H9 (cell line): ENCODE results near the gene P3H2. TPM values are rescaled to one million over a fixed set of nuclear protein-coding genes. Genes with fewer than 3 reads are reported as not detected.
A peak's percentile ranks its signal among the peaks of the same experiment; 100 is the strongest.

Source experiments
- DNase-seq: peaks from one replicate; pipeline ENCODE4 v3.0.0-alpha.2; 2017
- H2AFZ ChIP-seq: one replicate; pipeline ENCODE4 v1.6.1; 2013; ENCODE audit warnings: mild to moderate bottlenecking, low read length, control low read depth, moderate library complexity
- H2AK5ac ChIP-seq: 2 replicates; pipeline ENCODE4 v1.6.1; 2013; ENCODE audit warnings: low read length, control low read depth, mixed read lengths; ENCODE audit not compliant: insufficient read length
- H2BK120ac ChIP-seq: one replicate; pipeline ENCODE4 v1.6.1; 2013; ENCODE audit warnings: low read depth, mild to moderate bottlenecking, low read length, control low read depth, inconsistent platforms; ENCODE audit not compliant: poor library complexity, severe bottlenecking
- H2BK12ac ChIP-seq: 2 replicates; pipeline ENCODE4 v1.6.1; 2013; ENCODE audit warnings: low read length, control low read depth, mixed read lengths, low read depth; ENCODE audit not compliant: insufficient read length
- H2BK15ac ChIP-seq: 2 replicates; pipeline ENCODE4 v1.6.1; 2013; ENCODE audit warnings: low read depth, low read length, control low read depth
- H2BK20ac ChIP-seq: one replicate; pipeline ENCODE4 v1.6.1; 2013; ENCODE audit warnings: low read depth, mild to moderate bottlenecking, low read length, control low read depth, inconsistent platforms; ENCODE audit not compliant: poor library complexity, severe bottlenecking
- H2BK5ac ChIP-seq: 2 replicates; pipeline ENCODE4 v1.6.1; 2013; ENCODE audit warnings: low read length, control low read depth, mixed read lengths; ENCODE audit not compliant: insufficient read length
- H3K14ac ChIP-seq: 2 replicates; pipeline ENCODE4 v1.6.1; 2013; ENCODE audit warnings: low read length, control low read depth; ENCODE audit not compliant: insufficient read depth
- H3K18ac ChIP-seq: 2 replicates; pipeline ENCODE4 v1.6.1; 2013; ENCODE audit warnings: low read depth, mild to moderate bottlenecking, mixed read lengths, low read length, control low read depth; ENCODE audit not compliant: insufficient read length
- H3K23ac ChIP-seq: 2 replicates; pipeline ENCODE4 v1.6.1; 2013; ENCODE audit warnings: low read length, control low read depth, mixed read lengths, low read depth; ENCODE audit not compliant: insufficient read length
- H3K23me2 ChIP-seq: 2 replicates; pipeline ENCODE4 v1.6.1; 2013; ENCODE audit warnings: low read depth, mild to moderate bottlenecking, mixed read lengths, low read length, control low read depth; ENCODE audit not compliant: insufficient read length, poor library complexity, severe bottlenecking
- H3K27ac ChIP-seq: 2 replicates; pipeline ENCODE4 v1.5.1; 2013; ENCODE audit warnings: low read length, control low read depth, mixed read lengths, low read depth; ENCODE audit not compliant: insufficient read length
- H3K27me3 ChIP-seq: 2 replicates; pipeline ENCODE4 v1.6.1; 2013; ENCODE audit warnings: low read length, control low read depth, inconsistent platforms; ENCODE audit not compliant: insufficient read depth
- H3K4ac ChIP-seq: 2 replicates; pipeline ENCODE4 v1.6.1; 2013; ENCODE audit warnings: low read depth, mild to moderate bottlenecking, control low read depth, inconsistent platforms, low read length, moderate library complexity
- H3K4me1 ChIP-seq: 2 replicates; pipeline ENCODE4 v1.6.1; 2013; ENCODE audit warnings: low read length, control low read depth, inconsistent platforms; ENCODE audit not compliant: insufficient read depth
- H3K4me2 ChIP-seq: 2 replicates; pipeline ENCODE4 v1.6.1; 2013; ENCODE audit warnings: low read length, control low read depth, mixed read lengths; ENCODE audit not compliant: insufficient read length, insufficient read depth
- H3K56ac ChIP-seq: 2 replicates; pipeline ENCODE4 v1.6.1; 2013; ENCODE audit warnings: low read depth, mild to moderate bottlenecking, mixed read lengths, low read length, control low read depth; ENCODE audit not compliant: insufficient read length
- H3K79me1 ChIP-seq: 2 replicates; pipeline ENCODE4 v1.6.1; 2013; ENCODE audit warnings: low read depth, mild to moderate bottlenecking, moderate library complexity, low read length, control low read depth, inconsistent platforms; ENCODE audit not compliant: insufficient read depth, poor library complexity, severe bottlenecking
- H3K79me2 ChIP-seq: 2 replicates; pipeline ENCODE4 v1.6.1; 2013; ENCODE audit warnings: low read length, control low read depth, inconsistent platforms; ENCODE audit not compliant: insufficient read depth
- H3K9ac ChIP-seq: 2 replicates; pipeline ENCODE4 v1.6.1; 2013; ENCODE audit warnings: low read length, control low read depth, mixed read lengths; ENCODE audit not compliant: insufficient read length; ENCODE audit errors: extremely low read depth
- H3K9me3 ChIP-seq: one replicate; pipeline ENCODE4 v1.6.1; 2013; ENCODE audit warnings: low read depth, low read length, inconsistent platforms; ENCODE audit not compliant: control insufficient read depth
- H3T11ph ChIP-seq: one replicate; pipeline ENCODE4 v1.6.1; 2013; ENCODE audit warnings: mild to moderate bottlenecking, low read length, control low read depth, inconsistent platforms
- H4K20me1 ChIP-seq: one replicate; pipeline ENCODE4 v1.6.1; 2013; ENCODE audit not compliant: control insufficient read depth, insufficient read length, insufficient read depth
- H4K5ac ChIP-seq: 2 replicates; pipeline ENCODE4 v1.6.1; 2013; ENCODE audit warnings: low read depth, mild to moderate bottlenecking, mixed read lengths, low read length, control low read depth; ENCODE audit not compliant: insufficient read length
- H4K8ac ChIP-seq: replicated peaks from 2 replicates; pipeline ENCODE4 v1.6.1; 2013; ENCODE audit warnings: low read length, control low read depth, mixed read lengths, low read depth; ENCODE audit not compliant: insufficient read length
- H4K91ac ChIP-seq: 2 replicates; pipeline ENCODE4 v1.6.1; 2013; ENCODE audit warnings: low read depth, mild to moderate bottlenecking, moderate library complexity, mixed read lengths, low read length, control low read depth; ENCODE audit not compliant: insufficient read length
- H3K27ac Mint-ChIP-seq, 3 experiments: 2 replicates in 2 of 3; 3 replicates in 1 of 3; pipeline ENCODE4 v1.8.0; 2020 to 2021; ENCODE audit warnings: mixed read lengths in 3 of 3, mild to moderate bottlenecking in 1 of 3, moderate library complexity in 1 of 3
- H3K27me3 Mint-ChIP-seq: 2 replicates; pipeline ENCODE4 v1.8.0; 2021; ENCODE audit warnings: low read depth, mild to moderate bottlenecking, moderate library complexity, mixed read lengths
- H3K36me3 Mint-ChIP-seq, 3 experiments: 2 replicates in 2 of 3; 3 replicates in 1 of 3; pipeline ENCODE4 v1.8.0; 2020 to 2021; ENCODE audit warnings: low read depth in 3 of 3, mixed read lengths in 3 of 3; ENCODE audit not compliant: insufficient read depth in 1 of 3
- H3K4me1 Mint-ChIP-seq, 2 experiments: 2 replicates each; pipeline ENCODE4 v1.8.0; 2020; ENCODE audit warnings: mixed read lengths in 2 of 2
- H3K4me3 Mint-ChIP-seq, 2 experiments: 2 replicates in 1 of 2; 3 replicates in 1 of 2; pipeline ENCODE4 v1.8.0; 2020 to 2021; ENCODE audit warnings: mild to moderate bottlenecking in 2 of 2, mixed read lengths in 2 of 2, moderate library complexity in 1 of 2
- H3K9me3 Mint-ChIP-seq, 2 experiments: 2 replicates in 1 of 2; 3 replicates in 1 of 2; pipeline ENCODE4 v1.8.0; 2020; ENCODE audit warnings: mild to moderate bottlenecking in 2 of 2, mixed read lengths in 2 of 2, moderate library complexity in 1 of 2
- CTCF ChIP-seq: fragments of 200-600 bp; sonication (generic); conservative IDR thresholded peaks from 3 replicates; pipeline ENCODE4 v1.8.0; 2021; ENCODE audit warnings: antibody characterized with exemption, mild to moderate bottlenecking
- WGBS: extraction: QIAGEN DNeasy Blood & Tissue Kit; methylation state at CpG from one replicate; pipeline ENCODE4 v1.1.7; 2013; ENCODE audit warnings: missing lambda C conversion rate, low lambda C conversion rate, mixed read lengths; ENCODE audit not compliant: insufficient read length; ENCODE audit errors: extremely low coverage; 5-methylcytosine and 5-hydroxymethylcytosine counted together
- total RNA-seq: library from RNA; stranded (reverse); gene quantifications from 2 replicates; pipeline ENCODE4 v1.2.1, GENCODE V29; 2021

The P3H2 gene
- total RNA-seq, 1 experiment from 2014 or later: 41.5 TPM

GRCh38 chr3:189966843-189967242 lies 153.9 kb downstream of the P3H2 start:
- Histone ChIP-seq H3K56ac (no peak overlapping the region), H2AK5ac (no peak overlapping the region), H3K9me3 (no peaks in the 10 kb centered on the region), H3K27me3 (no peaks in the 10 kb centered on the region), H3K79me2 (peaks cover under 1% of the 10 kb centered on the region; the same call in 1 of the 2 replicates), H2AFZ (no peak overlapping the region), H2BK120ac (no peak overlapping the region), H2BK15ac (no peak overlapping the region), H3K4me2 (no peak overlapping the region), H3T11ph (no peak overlapping the region), H3K79me1 (no peaks in the 10 kb centered on the region), H3K23me2 (no peaks in the 10 kb centered on the region), H2BK12ac (no peak overlapping the region), H4K91ac (no peak overlapping the region), H3K14ac (no peak overlapping the region), H3K9ac (no peak overlapping the region), H3K18ac (no peak overlapping the region), H4K5ac (no peak overlapping the region), H2BK5ac (no peak overlapping the region), H3K27ac (no peak overlapping the region), H2BK20ac (no peak overlapping the region), H4K20me1 (no peaks in the 10 kb centered on the region), H3K4ac (no peak overlapping the region), H3K4me1 (no peaks in the 10 kb centered on the region), H3K23ac (no peak overlapping the region), H4K8ac (no peak overlapping the region)
- TF ChIP-seq CTCF: no peak
- H3K9me3 Mint-ChIP-seq: no peaks in the 10 kb centered on the region; a peak in 2 of 5 replicates
- H3K4me3 Mint-ChIP-seq: no peak overlapping the region
- H3K27ac Mint-ChIP-seq: peak overlapping the region in 1 of 3 experiments; percentile 8; a peak in 1 of 7 replicates
- H3K4me1 Mint-ChIP-seq: peaks cover 3 to 19% of the 10 kb centered on the region in 2 experiments; a peak in 3 of 4 replicates
- H3K36me3 Mint-ChIP-seq: peaks cover 8 to 45% (median 42%) of the 10 kb centered on the region in 3 experiments; a peak in 6 of 7 replicates
- DNase-seq: no peak
- no CpG with 5 or more reads among the region's 5 CpGs for WGBS
- H3K27me3 Mint-ChIP-seq: no peaks in the 10 kb centered on the region
